GM03348 (cell line): Measurements from ENCODE around the gene DIP2B.
"Not testable (repeated sequence)": the region's sequence is repeated elsewhere in the genome, so short reads cannot be mapped to it uniquely, and the experiment has no call there.

ENCODE experiments used
- DNase-seq: peaks from one replicate; pipeline ENCODE4 v3.0.0; 2012; ENCODE audit warnings: low spot score

DIP2B gene

DNA sequence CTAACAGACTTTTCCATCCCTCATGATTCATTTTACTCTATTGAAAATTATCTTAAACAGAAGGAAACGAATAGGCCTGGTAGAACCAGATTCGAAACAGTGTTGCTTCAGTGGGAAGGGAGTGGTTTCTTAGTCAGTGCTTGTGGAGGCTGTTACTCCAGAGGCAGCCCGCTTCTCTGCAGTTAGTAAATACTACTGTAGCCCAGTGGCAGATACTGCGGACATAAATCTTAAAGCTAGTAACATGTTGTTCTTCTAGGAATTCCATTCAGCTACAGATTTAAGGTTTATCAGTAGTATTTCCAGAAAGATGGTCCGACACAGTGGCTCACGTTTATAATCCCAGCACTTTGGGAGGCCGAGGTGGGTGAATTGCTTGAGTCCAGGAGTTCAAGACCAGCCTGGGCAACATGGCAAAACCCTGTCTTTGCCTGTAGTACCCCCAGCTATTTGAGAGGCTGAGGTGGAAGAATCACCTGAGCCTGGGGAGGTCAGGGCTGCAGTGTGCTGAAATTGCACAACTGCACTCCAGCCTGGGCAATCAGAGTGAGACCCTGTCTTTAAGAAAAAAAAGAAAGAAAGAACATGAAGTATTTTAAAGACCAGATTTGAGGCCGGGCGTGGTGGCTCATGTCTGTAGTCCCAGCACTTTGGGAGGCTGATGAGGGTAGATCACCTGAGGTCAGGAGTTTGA, 45.9 kb downstream of the DIP2B start:
- DNase-seq: no peak

DNA sequence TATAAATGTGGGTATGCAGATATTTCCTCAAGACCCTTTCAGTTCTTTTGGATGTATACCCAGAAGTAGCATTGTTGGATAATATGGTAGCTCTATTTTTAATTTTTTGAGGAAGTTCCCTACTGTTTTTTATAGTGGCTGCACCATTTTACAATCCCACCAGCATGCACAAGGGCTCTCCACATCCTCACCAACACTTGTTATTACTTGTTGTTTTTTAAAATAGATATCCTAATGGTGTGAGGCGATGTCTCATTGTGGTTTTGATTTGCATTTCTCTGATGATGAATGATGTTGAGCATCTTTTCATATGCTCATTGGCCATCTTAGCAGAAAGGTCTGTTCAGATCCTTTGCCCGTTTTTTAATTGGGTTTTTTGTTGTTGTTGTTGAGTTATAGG, 47.1 kb downstream of the DIP2B start:
- DNase-seq: no peak

DNA sequence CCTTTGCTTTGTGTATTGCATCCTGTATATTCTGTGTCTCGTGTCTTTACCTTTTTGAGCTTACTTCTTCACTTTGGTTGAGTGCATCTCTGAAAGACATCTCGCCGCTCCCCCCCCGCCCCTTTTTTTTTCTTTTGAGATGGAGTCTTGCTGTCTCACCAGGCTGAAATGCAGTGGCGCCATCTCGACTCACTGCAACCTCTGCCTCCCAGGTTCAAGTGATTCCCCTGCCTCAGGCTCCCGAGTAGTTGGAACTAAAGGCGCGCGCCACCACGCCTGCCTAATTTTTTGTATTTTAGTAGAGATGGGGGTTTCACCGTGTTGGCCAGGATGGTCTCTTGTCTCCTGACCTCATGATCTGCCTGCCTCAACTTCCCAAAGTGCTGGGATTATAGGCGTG, 49.9 kb downstream of the DIP2B start:
- no peak for DNase-seq

DNA sequence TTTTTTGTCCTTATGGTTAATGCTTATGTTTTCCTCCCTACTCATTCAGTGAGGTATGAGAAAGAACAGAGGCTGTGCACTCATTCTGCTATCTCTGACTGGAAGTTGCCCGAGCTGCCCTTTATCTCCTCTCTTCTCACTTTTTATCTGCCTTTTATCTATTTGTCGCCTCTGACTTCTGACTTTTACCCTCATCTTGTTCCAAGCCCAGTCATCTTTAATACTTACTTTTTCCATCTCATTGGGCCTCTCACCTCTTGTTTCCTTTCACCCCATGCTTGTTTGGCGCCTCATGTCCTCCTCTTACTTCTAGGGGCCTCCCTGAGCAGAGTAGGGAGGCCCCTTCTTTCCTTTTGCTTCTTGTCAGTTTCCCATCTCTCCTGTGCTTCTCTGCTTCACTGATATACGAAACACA, 50.7 kb downstream of the DIP2B start:
- no peak for DNase-seq

DNA sequence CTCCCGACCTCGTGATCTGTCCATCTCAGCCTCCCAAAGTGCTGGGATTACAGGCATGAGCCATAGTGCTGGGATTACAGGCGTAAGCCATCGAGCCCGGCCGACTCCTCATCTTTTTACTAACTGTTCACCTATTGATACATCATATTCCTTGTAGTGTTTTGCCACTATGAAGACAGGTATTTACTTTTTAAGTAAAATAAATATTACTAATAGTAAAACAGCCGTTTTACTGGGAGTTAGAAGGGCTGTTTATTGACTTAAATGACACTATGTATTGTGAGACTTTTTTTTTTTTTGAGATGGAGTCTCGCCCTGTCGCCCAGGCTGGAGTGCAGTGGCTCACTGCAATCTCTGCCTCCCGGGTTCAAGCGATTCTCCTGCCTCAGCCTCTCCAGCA, 51.5 kb downstream of the DIP2B start:
- DNase-seq: no peak

DNA sequence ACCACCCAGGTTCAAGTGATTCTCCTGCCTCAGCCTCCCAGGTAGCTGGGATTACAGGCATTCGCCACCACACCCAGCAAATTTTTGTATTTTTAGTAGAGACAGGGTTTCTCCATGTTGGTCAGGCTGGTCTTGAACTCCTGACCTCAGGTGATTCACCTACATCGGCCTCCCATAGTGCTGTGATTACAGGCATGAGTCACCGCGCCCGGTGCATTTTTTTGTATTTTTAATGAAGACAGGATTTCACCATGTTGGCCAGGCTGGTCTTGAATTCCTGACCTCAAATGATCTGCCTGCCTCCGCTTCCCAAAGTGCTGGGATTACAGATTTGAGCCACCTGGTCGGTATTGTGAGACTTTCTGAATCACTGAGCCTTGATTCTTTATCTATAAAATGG, 52.0 kb downstream of the DIP2B start:
- DNase-seq: not testable (repeated sequence)

DNA sequence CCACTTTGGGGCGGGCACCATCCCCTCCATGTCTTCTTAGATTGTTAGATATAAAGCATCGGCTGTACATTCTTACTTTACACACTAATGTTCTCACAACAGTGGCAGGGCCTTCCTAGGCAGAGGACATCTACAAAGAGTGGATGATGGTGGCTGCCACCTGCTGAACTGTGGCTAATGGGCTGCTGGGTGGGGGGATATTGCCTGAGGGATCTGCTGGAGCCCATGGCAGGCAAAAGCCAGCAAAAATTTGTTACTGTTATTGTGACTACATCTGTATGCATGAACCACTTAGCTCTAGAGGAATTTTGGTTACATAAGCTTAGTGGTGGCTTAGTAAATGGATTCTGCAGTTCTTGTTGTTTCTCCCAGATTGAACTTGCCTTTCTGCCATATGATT, 52.6 kb downstream of the DIP2B start:
- DNase-seq: peak; percentile 19

DNA sequence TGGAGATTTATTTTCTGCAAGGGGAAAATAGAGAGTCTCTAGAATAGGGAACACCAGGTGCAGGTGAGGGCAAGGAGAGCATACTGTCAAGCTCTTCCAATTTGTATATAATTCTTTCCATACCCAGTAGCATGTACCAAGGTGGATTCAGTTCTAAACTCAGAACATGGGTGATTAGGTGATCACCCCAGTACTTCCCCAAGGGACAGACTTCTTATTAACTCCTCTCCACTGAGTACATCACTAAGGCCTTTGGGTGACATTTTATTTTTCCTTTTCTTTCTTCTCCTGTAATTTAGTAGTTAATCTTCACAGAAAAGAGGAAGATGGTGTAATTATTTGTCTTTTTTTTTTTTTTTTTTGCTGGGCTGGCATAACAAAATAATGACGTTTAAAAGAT, 54.2 kb downstream of the DIP2B start:
- no peak for DNase-seq

DNA sequence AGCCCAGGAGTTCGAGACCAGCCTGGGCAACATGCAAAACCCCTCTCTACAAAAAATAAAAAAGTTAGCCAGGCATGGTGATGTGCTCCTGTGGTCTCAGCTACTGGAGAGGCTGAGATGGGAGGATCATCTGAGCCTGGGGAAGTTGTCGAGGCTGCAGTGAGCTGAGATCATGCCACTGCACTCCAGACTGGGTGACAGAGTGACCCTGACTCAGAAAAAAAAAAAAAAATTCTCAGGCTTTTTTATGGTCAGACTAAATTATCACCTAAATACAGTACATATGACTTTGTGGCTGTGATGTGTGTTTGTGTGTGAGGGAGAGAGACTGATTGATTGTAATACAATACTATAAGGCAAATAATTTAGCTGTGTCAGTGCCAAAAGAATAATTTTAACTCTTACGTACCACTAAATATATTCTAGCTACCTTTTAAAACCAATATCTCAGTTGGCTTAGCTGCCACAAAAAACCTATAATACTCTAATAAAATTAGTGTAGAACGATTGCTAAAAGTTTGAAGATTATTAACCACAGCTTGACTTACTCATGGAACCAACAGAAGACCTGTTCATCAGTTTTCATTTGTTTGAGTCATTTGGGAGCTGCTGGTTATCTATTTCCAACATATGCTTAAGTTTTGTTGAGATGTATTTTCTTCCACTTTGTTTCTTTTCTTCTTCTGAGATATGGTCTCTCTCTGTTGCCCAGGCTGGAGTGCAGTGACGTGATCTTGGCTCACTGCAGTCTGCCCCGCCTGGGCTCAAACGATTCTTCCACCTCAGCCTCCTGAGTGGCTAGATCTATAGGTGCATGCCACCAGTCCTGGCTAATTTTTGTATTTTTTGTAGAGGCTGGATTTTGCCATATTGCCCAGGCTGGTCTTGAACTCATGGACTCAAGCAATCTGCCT, 58.0 kb downstream of the DIP2B start:
- no peak for DNase-seq

DNA sequence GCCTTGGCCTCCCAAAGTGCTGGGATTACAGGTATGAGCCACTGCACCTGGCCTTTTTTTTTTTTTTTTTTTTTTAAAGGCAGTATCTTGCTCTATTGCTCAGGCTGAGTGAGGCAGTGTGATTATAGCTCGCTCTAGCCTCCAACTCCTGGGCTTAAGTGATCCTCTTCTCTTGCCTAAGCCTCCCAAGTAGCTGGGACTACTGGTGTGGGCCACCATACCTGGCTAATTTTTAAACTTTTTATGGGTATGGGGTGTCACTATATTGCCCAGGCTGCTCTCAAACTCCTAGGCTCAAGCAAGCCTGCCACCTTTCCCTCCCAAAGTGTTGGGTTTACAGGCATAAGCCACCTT, 58.6 kb downstream of the DIP2B start:
- DNase-seq: no peak

DNA sequence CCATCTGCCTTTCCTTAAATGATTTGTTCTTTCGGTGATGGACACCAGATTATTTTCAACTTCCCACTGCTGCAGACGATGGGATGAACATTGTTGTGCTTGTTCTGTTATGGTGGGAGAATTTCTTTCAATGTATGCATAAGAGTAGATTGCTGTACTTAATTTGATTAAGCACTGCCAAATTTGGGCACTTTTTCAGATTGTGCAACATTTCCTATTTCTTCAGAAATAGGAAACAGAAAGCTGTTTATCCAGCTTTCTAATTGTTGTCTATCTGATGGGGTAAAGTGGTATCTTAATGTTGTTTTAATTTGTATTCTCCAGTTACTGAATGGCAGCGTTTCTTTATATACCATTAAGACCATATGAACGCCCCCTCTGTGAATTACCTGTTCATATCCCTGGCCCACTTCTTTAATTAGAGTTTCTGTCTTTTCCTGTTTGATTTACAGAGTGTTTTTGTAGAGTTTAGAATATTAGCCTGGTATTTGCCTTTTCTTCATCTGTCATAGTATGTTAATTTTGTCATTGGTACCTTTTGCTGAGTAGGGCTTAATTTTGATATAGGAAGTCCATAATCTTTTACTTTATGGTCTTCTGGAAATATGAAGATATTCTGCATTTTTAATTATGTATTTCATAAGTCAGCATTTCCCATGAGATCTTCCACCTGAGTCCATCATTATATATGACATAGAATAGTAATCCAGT, 59.6 kb downstream of the DIP2B start:
- DNase-seq: no peak

DNA sequence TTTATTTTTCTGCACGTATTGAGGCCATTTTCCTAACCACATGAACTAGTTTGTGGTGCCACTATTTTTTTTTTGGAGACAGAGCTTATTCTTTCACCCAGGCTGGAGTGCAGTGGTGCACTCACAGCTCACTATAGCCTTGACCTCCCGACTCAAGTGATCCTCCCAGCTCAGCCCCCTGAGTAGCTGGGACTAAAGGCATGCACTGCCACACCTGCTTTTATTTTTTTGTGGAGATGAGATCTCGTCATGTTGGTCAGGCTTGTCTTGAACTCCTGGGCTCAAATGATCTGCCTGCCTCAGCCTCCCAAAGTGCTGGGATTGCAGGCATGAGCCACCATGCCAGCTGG, 60.1 kb downstream of the DIP2B start:
- DNase-seq: no peak

DNA sequence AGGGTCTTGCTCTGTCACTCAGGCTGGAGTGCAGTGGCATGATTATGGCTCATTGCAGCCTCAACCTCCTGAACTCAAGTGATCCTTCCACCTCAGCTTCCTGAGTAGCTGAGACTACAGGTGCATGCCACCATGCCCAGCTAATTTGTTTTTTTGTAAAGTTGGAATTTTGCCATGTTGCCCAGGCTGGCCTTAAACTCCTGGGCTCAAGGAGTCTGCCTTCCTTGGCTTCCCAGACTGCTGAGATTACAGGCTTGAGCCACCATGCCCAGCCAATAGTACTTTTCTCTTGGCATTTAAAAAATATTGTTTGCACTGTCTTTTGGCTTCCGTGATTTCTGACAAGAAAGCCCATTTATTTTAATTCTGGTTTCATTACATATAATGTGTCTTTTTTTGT, 61.3 kb downstream of the DIP2B start:
- DNase-seq: no peak

DNA sequence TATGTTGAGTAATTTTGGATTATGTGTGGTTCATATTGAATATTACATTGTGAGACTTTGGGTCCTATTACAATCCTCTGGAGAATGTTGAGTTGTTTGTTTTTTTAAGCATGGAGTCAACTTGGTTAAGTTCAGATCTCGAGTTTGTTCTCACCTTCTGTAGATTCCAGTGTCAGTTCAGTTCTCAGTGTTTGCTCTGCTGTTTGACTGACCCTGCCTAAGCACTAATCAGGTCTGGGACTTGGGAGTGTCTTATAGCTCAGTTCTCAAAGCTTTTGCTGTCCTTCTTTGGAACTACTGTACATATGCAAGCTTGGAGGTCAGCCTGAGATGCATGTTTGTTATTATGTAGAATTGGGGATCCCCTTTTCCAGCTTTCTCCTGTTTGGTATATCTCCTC, 63.1 kb downstream of the DIP2B start:
- no peak for DNase-seq

DNA sequence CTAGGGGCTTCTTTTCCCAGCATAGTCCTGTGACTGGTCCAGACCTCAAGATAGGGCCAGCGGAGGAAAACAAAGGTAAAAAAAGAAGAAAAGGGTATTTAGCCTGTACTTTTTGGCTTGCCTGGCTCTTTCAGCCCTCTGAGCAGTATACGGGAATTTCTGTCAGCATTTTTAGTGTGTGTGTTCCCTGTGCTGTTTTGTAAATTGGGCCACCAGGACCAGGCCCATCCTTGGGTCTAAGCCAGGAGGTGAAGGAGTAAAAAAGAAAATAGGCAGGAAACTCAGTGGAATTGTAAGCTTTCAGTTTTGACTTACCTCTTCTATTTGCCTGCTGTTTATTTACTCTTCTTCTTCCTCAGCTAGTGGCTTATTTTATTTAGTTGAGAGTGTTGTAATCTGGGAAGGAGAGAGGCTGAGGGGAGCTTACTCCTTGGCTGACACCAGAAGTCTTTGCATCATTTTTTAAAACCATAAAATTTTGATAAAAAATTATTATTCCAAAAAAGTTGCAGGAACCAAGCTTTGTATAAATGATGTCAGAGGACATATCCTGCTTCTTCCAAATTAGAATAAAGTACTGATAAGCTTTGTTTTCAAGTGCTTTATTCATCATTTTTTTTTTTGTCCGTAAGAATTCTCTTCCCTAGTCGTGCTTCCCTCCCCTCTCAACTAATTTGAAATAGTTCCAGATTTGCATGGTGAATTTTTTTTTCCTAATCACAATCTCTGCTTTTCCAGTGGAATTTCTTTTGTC, 63.7 kb downstream of the DIP2B start:
- DNase-seq: peak; percentile 29

DNA sequence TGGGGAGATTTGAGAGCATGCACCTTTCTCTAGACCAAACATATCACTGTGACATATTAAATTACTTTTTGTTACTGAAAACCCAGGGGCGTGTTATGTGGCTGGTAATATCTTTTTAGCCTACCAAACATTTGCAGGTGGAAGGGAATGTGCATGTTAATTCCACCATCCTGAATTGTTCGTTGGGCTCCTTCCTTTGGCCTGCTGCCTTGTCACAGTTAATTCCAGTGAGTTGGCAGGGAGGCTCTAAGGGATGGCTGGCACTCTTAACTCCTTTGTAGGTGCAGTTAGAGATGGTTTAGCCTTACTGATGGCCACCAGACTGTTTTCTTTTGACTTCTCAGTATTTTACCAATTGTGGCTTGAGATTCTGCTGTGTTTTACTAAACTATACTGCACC, 64.5 kb downstream of the DIP2B start:
- DNase-seq: no peak

DNA sequence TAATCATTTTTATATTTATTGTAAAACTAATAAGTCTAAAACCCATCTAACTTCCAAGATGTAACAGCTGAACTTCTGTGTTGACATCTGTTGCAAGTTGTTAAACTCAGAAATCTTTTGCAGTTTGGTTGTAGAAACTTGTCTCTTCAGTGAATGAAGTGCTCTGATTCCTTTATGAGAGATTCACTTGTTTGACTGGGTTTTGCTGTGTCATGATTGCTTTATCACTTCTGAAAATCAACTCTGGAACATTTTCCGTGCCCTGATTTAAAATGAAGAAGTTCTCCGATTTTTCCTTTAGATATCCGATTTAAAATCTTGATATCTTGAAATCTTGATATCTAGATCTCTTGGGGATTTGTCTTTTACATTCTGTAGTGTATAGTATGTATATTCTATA, 65.1 kb downstream of the DIP2B start:
- DNase-seq: peak; percentile 16

DNA sequence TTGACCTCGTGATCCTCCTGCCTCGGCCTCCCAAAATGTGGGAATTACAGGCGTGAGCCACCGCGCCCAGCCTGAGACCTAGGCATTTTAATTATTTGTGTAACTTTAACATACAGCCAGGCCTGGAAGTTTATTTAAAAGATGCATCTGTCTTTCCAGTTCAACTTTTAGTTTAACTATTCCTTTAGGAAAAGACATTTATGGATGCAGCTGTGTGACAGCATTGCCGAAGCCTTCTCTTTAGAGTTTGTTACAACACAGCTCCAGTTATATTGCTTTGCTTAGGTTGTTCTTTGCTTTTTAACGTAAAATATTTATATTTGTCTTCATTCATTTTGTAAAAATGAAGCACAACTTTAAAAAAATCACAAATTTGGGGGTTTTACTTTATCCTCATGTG, 67.0 kb downstream of the DIP2B start:
- no peak for DNase-seq

DNA sequence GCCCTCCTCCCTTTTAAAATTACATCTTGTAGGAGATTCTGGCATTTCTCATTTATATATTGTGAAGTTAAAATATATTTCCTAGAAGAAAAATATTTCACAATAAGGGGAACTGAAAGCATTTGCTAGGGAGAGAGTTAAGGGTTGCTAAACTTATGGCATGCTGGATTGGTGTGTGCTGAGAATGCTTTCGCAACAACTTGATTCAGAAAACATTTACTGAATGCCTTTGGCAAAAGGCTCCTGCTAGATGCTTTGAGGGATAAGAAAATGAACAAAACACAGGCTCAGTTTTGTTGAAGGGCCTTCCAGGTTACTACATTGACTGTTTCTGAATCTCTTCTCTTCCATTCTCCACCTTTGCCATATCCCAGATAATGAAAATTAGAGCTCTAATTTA, 67.5 kb downstream of the DIP2B start:
- peak; percentile 83 for DNase-seq

DNA sequence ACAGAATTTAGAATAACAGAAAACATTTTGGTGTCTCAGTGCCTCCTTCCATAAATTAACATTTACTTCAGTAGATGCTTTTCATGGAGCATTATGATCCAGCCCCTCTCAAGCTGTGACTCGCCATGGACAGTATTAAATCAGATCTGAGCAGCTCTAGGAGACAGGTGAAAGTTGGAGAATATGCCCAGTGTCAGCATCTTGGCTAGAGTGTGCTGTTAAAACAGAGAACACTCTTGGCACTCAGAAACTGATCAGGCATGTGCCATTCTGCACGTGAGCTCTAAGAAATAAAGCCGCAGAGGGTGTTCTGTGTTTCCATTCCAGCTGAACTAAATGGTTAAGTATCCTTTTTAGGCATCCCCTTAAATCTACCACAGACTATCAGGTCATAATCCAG, 68.0 kb downstream of the DIP2B start:
- no peak for DNase-seq

DNA sequence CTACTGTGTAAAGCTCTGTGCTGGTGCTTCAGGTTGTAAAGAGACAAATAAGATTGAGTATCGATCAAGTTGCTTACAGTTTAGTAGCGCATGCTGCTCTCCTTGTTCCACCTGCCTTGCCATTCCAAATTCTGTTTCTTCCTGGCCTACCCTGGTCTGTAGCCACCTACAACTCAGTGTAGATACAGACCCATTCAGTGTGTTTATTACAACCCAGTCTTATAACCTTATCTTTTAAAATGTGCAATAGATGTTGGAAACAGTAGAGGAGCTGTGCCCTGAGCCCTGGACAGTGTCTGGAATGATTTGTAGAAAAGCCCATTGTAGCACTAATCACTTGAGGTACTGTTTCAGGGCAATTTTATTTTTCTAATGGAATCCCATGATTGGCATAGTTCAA, 68.5 kb downstream of the DIP2B start:
- no peak for DNase-seq

DNA sequence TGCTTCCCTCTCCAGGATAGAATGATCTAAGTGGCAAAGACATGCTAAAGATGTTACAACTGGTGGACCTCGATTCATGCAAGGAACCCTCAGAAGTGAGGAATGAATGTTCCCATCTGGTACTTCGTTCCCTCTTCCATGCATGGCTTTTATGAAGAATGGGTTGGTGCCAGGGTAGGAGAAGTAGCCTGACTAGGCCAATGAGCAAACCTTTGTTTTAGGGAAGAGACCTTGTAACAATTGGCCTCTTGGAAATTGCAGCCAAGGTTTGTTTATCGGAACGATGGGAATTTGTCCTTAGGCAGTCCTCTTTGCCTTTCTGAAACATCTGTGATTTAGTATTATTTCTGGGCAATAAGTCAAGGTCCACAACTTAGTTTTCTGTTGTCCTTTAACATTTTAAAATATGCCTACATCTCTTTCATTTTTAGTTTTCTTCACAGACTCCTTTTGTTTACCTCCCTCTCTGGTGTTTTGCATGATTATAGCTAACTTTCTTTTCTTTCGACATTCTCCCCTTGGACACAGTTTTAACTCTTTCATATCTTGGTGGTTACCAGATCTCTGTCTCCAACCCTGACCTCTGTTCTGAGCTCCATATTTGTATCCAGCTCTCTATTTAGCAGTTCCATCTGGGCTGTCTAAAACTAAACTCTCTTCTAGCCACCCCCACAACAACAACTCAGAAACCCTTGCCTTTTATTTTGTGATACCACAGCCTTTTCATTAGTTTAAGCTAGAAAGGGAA, 70.0 kb downstream of the DIP2B start:
- DNase-seq: peak; percentile 49
